ENCODE data around the gene NARS2. TPM values are rescaled to one million over a fixed set of nuclear protein-coding genes. Genes with fewer than 3 reads are reported as not detected.

NARS2 gene
- total and polyA plus RNA-seq, 2 donors (not counting 1 experiment from before 2014, with no cell fraction given): 13.2 to 15.7 TPM

DNA sequence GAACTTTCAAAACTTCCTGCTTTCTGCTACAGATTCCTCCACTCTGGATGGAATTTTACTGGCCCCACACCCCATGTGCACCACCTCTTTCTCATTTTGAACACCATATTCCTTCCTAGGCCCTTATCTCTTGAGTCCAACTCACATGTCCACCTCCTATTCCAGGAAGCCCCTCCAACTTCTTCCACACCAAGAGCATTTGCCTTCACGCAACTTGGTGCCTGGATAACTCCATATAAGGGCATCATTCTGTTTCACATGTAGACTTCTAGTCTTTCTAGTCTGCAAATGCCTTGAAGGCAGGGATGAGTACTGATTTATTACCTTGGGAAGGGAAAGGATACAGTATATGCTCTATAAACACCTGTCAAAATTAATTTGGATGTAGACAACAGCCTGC lies 174.5 kb downstream of the NARS2 start:
- no peak overlapping the region for H3K9ac ChIP-seq (ENCODE audit: insufficient read depth, low read length)
- no peaks in the 10 kb centered on the region for H3K27me3 ChIP-seq (ENCODE audit: control insufficient read depth, insufficient read depth, low read length)
- H3K4me3 ChIP-seq (replicated peaks in 1 of 4; ENCODE audit: control extremely low read depth in 1 of 4, insufficient read depth in 1 of 4, low read depth in 3 of 4, low read length in 4 of 4): no peak overlapping the region
- TF ChIP-seq EZH2 (IDR thresholded peaks at IDR 0.05; ENCODE audit: low read length, missing control alignments) (no peak), CTCF (conservative IDR thresholded peaks at IDR 0.05 in 1 of 2, IDR thresholded peaks at IDR 0.05 in 1 of 2; ENCODE audit: low read depth in 1 of 2, low read length in 2 of 2) (no peak)
- no peaks in the 10 kb centered on the region for H3K9me3 ChIP-seq (ENCODE audit: control insufficient read depth, insufficient read depth, low read depth, low read length)
- no peak overlapping the region for H2AFZ ChIP-seq (ENCODE audit: low read length)
- no peak overlapping the region for H3K4me2 ChIP-seq (ENCODE audit: extremely low read depth, insufficient read depth, low read length)
- no peaks in the 10 kb centered on the region for H3K79me2 ChIP-seq (ENCODE audit: control insufficient read depth, insufficient read depth, low read length)
- no peaks in the 10 kb centered on the region for H4K20me1 ChIP-seq (ENCODE audit: control insufficient read depth, extremely low read depth, insufficient read depth, low read length)
- H3K4me1 ChIP-seq (ENCODE audit: control insufficient read depth, extremely low read depth, insufficient read depth, low read length): no peaks in the 10 kb centered on the region
- DNase-seq (ENCODE audit: low read depth in 2 of 2): no peak
- no peaks in the 10 kb centered on the region for H3K36me3 ChIP-seq (ENCODE audit: control insufficient read depth, insufficient read depth, low read length)
- no peak overlapping the region for H3K27ac ChIP-seq (ENCODE audit: insufficient read depth, low read length)

- Histone ChIP-seq H3K9me3 (ENCODE audit: control insufficient read depth, insufficient read depth, low read depth, low read length) (no peaks in the 10 kb centered on the region), H3K4me3 (replicated peaks in 1 of 4; ENCODE audit: control extremely low read depth in 1 of 4, insufficient read depth in 1 of 4, low read depth in 3 of 4, low read length in 4 of 4) (no peak overlapping the region), H4K20me1 (ENCODE audit: control insufficient read depth, extremely low read depth, insufficient read depth, low read length) (no peaks in the 10 kb centered on the region), H3K36me3 (ENCODE audit: control insufficient read depth, insufficient read depth, low read length) (no peaks in the 10 kb centered on the region), H3K27me3 (ENCODE audit: control insufficient read depth, insufficient read depth, low read length) (no peaks in the 10 kb centered on the region), H3K9ac (ENCODE audit: insufficient read depth, low read length) (no peak overlapping the region), H3K4me1 (ENCODE audit: control insufficient read depth, extremely low read depth, insufficient read depth, low read length) (no peaks in the 10 kb centered on the region), H2AFZ (ENCODE audit: low read length) (no peak overlapping the region), H3K79me2 (ENCODE audit: control insufficient read depth, insufficient read depth, low read length) (no peaks in the 10 kb centered on the region), H3K4me2 (ENCODE audit: extremely low read depth, insufficient read depth, low read length) (no peak overlapping the region), H3K27ac (ENCODE audit: insufficient read depth, low read length) (no peak overlapping the region)
- no peak for TF ChIP-seq CTCF (conservative IDR thresholded peaks at IDR 0.05 in 1 of 2, IDR thresholded peaks at IDR 0.05 in 1 of 2; ENCODE audit: low read depth in 1 of 2, low read length in 2 of 2)
- no peak for TF ChIP-seq EZH2 (IDR thresholded peaks at IDR 0.05; ENCODE audit: low read length, missing control alignments)
- DNase-seq (ENCODE audit: low read depth in 2 of 2): no peak
Observed at GRCh38 chr11:78399136-78399535, 175.5 kb downstream of the NARS2 start.

DNA sequence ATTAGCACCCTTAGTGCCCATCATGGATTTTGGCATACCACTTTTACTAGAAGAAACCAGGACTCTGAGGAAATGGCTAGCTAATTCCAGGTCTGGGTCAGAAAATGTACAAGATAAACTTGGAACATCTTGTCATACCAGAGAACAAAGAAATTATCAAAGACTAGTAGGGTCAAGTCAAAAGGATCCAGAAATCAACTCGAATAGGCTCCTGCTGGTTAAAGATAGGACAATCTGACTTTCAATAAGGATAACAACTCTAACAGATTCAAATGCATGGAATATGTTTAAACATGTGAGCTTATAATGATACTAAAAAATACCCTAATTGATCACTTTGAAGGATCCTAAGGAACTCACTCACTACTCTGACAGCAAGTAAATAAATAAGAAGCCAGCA lies 175.9 kb downstream of the NARS2 start:
- H3K27me3 ChIP-seq (ENCODE audit: control insufficient read depth, insufficient read depth, low read length): no peaks in the 10 kb centered on the region
- H3K79me2 ChIP-seq (ENCODE audit: control insufficient read depth, insufficient read depth, low read length): no peaks in the 10 kb centered on the region
- H3K36me3 ChIP-seq (ENCODE audit: control insufficient read depth, insufficient read depth, low read length): no peaks in the 10 kb centered on the region
- no peak for TF ChIP-seq CTCF (conservative IDR thresholded peaks at IDR 0.05 in 1 of 2, IDR thresholded peaks at IDR 0.05 in 1 of 2; ENCODE audit: low read depth in 1 of 2, low read length in 2 of 2)
- no peak for TF ChIP-seq EZH2 (IDR thresholded peaks at IDR 0.05; ENCODE audit: low read length, missing control alignments)
- no peaks in the 10 kb centered on the region for H3K4me1 ChIP-seq (ENCODE audit: control insufficient read depth, extremely low read depth, insufficient read depth, low read length)
- no peak overlapping the region for H3K4me2 ChIP-seq (ENCODE audit: extremely low read depth, insufficient read depth, low read length)
- H3K4me3 ChIP-seq (replicated peaks in 1 of 4; ENCODE audit: control extremely low read depth in 1 of 4, insufficient read depth in 1 of 4, low read depth in 3 of 4, low read length in 4 of 4): no peak overlapping the region
- no peak overlapping the region for H3K27ac ChIP-seq (ENCODE audit: insufficient read depth, low read length)
- no peak overlapping the region for H2AFZ ChIP-seq (ENCODE audit: low read length)
- no peak for DNase-seq (ENCODE audit: low read depth in 2 of 2)
- no peaks in the 10 kb centered on the region for H4K20me1 ChIP-seq (ENCODE audit: control insufficient read depth, extremely low read depth, insufficient read depth, low read length)
- no peaks in the 10 kb centered on the region for H3K9me3 ChIP-seq (ENCODE audit: control insufficient read depth, insufficient read depth, low read depth, low read length)
- no peak overlapping the region for H3K9ac ChIP-seq (ENCODE audit: insufficient read depth, low read length)

All from fibroblast of lung (primary cell).